ENCODE data around the gene SH2D7. TPM values are rescaled to one million over a fixed set of nuclear protein-coding genes. Genes with fewer than 3 reads are reported as not detected.

SH2D7 gene
- polyA plus RNA-seq, 2 of the 4 experiments (the other 2 are of a cell fraction), result not detected

DNA sequence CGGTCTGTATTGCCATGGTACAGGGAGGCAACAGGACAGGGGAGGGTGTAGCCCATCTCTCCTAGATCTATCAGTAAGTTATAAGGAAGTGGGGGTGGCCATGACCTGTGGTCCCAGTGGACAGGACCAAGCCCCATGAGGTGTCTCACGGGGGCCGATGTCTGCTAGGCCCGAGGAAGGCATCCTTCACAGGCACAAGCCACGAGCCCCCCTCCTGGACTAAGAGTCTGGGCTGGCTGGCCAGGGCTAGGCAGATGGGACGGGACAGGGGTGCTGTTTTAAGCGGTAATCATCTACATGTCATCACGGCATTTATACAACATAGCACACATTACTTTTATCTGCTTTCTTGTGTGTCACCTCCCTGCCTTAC, 12.3 kb upstream of the SH2D7 start (continued):
- TF ChIP-seq MYC (IDR thresholded peaks at IDR 0.05; ENCODE audit: borderline replicate concordance, low read length), result no peak

DNA sequence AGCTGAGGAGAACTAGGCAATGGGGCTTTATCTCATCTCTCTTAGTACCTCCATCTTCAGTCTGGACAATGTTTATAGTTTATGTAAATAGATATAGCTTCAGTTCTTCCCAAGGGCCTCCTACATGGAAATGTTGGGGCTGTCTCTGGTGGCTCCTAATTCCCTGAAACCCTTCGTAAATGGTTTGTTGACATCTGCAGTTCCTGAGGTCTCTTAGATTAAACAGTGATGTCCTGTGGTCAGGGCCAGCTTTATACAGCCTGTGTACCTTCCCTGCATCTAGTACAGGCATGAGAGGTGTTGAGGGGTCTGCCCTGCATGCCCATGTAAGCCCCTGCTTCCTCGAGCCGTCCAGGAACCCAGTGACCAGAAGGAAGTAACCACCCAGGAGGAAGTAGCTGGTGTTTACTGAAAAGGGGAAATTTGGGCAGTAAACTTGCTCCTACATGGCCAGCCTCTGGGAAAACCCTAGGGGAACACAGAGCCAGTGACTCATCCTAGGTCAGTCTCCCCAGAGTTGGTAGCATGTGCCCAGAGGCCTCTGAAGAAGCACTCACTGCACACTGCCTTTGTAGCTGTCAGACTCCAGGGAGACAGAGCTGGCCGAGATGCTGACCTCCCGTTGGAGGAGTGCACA, 10.1 kb upstream of the SH2D7 start:
- ATAC-seq, result no peak; a peak in 1 of 6 replicates
- TF ChIP-seq, protein P1, sequence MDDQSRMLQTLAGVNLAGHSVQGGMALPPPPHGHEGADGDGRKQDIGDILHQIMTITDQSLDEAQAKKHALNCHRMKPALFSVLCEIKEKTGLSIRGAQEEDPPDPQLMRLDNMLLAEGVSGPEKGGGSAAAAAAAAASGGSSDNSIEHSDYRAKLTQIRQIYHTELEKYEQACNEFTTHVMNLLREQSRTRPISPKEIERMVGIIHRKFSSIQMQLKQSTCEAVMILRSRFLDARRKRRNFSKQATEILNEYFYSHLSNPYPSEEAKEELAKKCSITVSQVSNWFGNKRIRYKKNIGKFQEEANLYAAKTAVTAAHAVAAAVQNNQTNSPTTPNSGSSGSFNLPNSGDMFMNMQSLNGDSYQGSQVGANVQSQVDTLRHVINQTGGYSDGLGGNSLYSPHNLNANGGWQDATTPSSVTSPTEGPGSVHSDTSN (IDR thresholded peaks at IDR 0.05), result no peak
- TF ChIP-seq BHLHE40 (IDR thresholded peaks at IDR 0.05; ENCODE audit: low read depth, low read length), result no peak
- TF ChIP-seq CHD2 (IDR thresholded peaks at IDR 0.05; ENCODE audit: low read length, partially characterized antibody), result no peak
- TF ChIP-seq, protein P2, sequence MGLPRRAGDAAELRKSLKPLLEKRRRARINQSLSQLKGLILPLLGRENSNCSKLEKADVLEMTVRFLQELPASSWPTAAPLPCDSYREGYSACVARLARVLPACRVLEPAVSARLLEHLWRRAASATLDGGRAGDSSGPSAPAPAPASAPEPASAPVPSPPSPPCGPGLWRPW (IDR thresholded peaks at IDR 0.05), result no peak
- TF ChIP-seq HDAC2 (IDR thresholded peaks at IDR 0.05), result no peak
- TF ChIP-seq, protein P3, sequence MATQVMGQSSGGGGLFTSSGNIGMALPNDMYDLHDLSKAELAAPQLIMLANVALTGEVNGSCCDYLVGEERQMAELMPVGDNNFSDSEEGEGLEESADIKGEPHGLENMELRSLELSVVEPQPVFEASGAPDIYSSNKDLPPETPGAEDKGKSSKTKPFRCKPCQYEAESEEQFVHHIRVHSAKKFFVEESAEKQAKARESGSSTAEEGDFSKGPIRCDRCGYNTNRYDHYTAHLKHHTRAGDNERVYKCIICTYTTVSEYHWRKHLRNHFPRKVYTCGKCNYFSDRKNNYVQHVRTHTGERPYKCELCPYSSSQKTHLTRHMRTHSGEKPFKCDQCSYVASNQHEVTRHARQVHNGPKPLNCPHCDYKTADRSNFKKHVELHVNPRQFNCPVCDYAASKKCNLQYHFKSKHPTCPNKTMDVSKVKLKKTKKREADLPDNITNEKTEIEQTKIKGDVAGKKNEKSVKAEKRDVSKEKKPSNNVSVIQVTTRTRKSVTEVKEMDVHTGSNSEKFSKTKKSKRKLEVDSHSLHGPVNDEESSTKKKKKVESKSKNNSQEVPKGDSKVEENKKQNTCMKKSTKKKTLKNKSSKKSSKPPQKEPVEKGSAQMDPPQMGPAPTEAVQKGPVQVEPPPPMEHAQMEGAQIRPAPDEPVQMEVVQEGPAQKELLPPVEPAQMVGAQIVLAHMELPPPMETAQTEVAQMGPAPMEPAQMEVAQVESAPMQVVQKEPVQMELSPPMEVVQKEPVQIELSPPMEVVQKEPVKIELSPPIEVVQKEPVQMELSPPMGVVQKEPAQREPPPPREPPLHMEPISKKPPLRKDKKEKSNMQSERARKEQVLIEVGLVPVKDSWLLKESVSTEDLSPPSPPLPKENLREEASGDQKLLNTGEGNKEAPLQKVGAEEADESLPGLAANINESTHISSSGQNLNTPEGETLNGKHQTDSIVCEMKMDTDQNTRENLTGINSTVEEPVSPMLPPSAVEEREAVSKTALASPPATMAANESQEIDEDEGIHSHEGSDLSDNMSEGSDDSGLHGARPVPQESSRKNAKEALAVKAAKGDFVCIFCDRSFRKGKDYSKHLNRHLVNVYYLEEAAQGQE (IDR thresholded peaks at IDR 0.05), result no peak
- TF ChIP-seq, protein P4, sequence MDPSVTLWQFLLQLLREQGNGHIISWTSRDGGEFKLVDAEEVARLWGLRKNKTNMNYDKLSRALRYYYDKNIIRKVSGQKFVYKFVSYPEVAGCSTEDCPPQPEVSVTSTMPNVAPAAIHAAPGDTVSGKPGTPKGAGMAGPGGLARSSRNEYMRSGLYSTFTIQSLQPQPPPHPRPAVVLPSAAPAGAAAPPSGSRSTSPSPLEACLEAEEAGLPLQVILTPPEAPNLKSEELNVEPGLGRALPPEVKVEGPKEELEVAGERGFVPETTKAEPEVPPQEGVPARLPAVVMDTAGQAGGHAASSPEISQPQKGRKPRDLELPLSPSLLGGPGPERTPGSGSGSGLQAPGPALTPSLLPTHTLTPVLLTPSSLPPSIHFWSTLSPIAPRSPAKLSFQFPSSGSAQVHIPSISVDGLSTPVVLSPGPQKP (IDR thresholded peaks at IDR 0.05; ENCODE audit: low read depth, low read length), result no peak
- TF ChIP-seq CHD4 (IDR thresholded peaks at IDR 0.05; ENCODE audit: borderline replicate concordance), result no peak
- TF ChIP-seq ESRRA (IDR thresholded peaks at IDR 0.05; ENCODE audit: borderline replicate concordance, low read length), result no peak
- TF ChIP-seq TP53 (CRISPR knock-in tag; IDR thresholded peaks at IDR 0.05), result no peak
- TF ChIP-seq TFCP2L1 (CRISPR knock-in tag; IDR thresholded peaks at IDR 0.05), result no peak
- no peak for TF ChIP-seq POLR2A (IDR thresholded peaks at IDR 0.05; ENCODE audit: low read length)
- no peak for TF ChIP-seq KDM5A (IDR thresholded peaks at IDR 0.05)
- TF ChIP-seq HOXB5 (CRISPR knock-in tag; IDR thresholded peaks at IDR 0.05), result no peak
- no peak for TF ChIP-seq NPAS2 (CRISPR knock-in tag; IDR thresholded peaks at IDR 0.05; ENCODE audit: borderline replicate concordance)
- no peak for TF ChIP-seq SMC3 (IDR thresholded peaks at IDR 0.05)
- no peak overlapping the region for H3K27ac ChIP-seq
- 68% methylated on average over 5 of the region's 5 CpGs for WGBS (ENCODE audit: missing lambda C conversion rate)
- no peaks in the 10 kb centered on the region for H3K9me3 ChIP-seq
- 0 out of 3 replicates have a peak, but pooled peaks cover 4% of the 10 kb centered on the region for H3K4me1 ChIP-seq
- ChIA-PET POLR2A (interaction anchor here (1.0 kb wide), 1 partner anchor 12 kb away, joined by 6 read pairs; no protein-coding TSS in a partner anchor), CTCF (interaction anchor here (1.0 to 8.2 kb wide), 9 partner anchors 9 to 120 kb away, joined by 3 to 57 read pairs (median 5); no protein-coding TSS in a partner anchor)
- H3K4me2 ChIP-seq, result no peak overlapping the region
- H3K4me3 ChIP-seq, result no peak overlapping the region
- FAIRE-seq, result no peak
- DNase-seq (ENCODE audit: low read depth in 1 of 2, low spot score in 1 of 2), result no peak

DNA sequence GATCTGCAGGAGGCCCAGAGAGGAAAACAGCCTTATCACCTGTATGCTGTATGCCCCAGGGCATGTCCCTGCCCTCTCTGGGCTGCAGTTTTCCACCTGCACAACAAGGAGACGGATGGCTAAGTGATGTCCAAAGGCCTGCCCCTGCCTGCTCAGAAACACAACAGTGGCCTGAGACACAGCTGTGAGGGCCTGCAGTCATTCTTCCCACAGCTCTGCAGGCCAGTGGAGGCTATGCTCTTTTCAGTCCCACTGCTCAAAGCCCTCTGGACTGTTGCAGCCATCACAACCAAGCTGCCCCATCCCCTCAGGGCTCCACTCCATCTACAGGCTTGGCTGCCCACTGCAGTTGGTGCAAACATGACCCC, 9.6 kb upstream of the SH2D7 start:
- 82% methylated on average over 1 of the region's 1 CpG for WGBS (ENCODE audit: missing lambda C conversion rate)
- POLR2A ChIA-PET, result interaction anchor here (1.0 kb wide), 1 partner anchor 12 kb away, joined by 6 read pairs; no protein-coding TSS in a partner anchor
- FAIRE-seq, result no peak
- DNase-seq (ENCODE audit: low read depth in 1 of 2, low spot score in 1 of 2), result no peak
- Histone ChIP-seq H3K27ac (no peak overlapping the region), H3K4me1 (0 out of 3 replicates have a peak, but pooled peaks cover 4% of the 10 kb centered on the region), H3K9me3 (no peaks in the 10 kb centered on the region), H3K4me3 (no peak overlapping the region), H3K4me2 (no peak overlapping the region)
- CTCF ChIA-PET, result interaction anchor here (0.9 to 8.2 kb wide), 9 partner anchors 8 to 124 kb away, joined by 3 to 57 read pairs (median 5); no protein-coding TSS in a partner anchor
- ATAC-seq, result peak in 1 of 2 experiments; percentile 31; a peak in 2 of 6 replicates
- no peak for TF ChIP-seq BHLHE40 (IDR thresholded peaks at IDR 0.05; ENCODE audit: low read depth, low read length)
- no peak for TF ChIP-seq CEBPB (IDR thresholded peaks at IDR 0.05)
- TF ChIP-seq PHF8 (IDR thresholded peaks at IDR 0.05; ENCODE audit: borderline replicate concordance, low read depth), result no peak
- TF ChIP-seq, protein P3 (IDR thresholded peaks at IDR 0.05), result no peak
- TF ChIP-seq HEYL (CRISPR knock-in tag; IDR thresholded peaks at IDR 0.05), result no peak
- no peak for TF ChIP-seq EHF (CRISPR knock-in tag; IDR thresholded peaks at IDR 0.05)
- TF ChIP-seq, protein P5, sequence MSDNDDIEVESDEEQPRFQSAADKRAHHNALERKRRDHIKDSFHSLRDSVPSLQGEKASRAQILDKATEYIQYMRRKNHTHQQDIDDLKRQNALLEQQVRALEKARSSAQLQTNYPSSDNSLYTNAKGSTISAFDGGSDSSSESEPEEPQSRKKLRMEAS (IDR thresholded peaks at IDR 0.05), result no peak
- no peak for TF ChIP-seq JUN (IDR thresholded peaks at IDR 0.05)
- TF ChIP-seq JUNB (IDR thresholded peaks at IDR 0.05), result no peak
- TF ChIP-seq POLR2A (IDR thresholded peaks at IDR 0.05; ENCODE audit: low read length), result no peak
- no peak for TF ChIP-seq MAFK (IDR thresholded peaks at IDR 0.05; ENCODE audit: partially characterized antibody)
- no peak for TF ChIP-seq FOXS1 (CRISPR knock-in tag; IDR thresholded peaks at IDR 0.05)
- TF ChIP-seq SMC3 (IDR thresholded peaks at IDR 0.05), result no peak

All from A549 (cell line).